ENCODE measurements around the gene LAMB4.

Gene LAMB4

DNA sequence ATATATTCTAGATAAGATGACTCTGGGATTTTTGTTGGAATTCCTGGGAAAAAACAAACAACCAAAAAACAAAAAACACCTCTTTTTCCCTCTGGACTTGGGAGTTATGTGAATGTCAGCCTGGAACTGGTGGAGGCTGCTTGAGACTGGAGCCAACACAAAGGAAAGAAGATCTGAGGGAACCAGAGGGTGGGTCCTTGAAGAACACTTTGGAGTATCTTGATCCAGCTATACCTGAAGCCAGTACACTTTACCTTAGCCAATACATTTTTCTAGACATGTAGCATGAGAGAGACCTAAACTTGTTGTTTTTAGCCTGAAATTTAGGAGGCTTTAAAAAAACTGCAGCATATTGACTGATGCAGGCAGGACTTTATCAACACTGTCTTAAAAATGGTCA is 121.3 kb downstream of the LAMB4 start:
- DNase-seq = no peak

DNA sequence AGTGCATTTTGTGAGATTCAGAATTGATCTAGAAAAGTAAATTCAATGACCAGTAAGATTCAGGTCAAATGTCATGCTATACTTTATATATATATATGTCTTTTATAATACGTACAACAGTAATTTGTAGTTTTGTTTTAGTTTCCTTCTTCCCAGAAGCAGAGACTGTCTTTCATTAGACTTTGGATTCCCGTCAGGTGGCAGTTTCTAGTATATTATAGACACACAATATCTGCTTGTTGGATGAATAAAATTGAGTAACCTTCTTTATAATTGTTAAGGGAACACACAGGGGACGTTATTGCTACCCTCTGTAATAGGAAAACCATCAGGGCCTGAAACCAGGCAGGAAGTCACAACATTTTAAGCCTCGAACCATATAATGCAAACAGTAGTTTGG is 121.9 kb downstream of the LAMB4 start:
- no peak for DNase-seq

DNA sequence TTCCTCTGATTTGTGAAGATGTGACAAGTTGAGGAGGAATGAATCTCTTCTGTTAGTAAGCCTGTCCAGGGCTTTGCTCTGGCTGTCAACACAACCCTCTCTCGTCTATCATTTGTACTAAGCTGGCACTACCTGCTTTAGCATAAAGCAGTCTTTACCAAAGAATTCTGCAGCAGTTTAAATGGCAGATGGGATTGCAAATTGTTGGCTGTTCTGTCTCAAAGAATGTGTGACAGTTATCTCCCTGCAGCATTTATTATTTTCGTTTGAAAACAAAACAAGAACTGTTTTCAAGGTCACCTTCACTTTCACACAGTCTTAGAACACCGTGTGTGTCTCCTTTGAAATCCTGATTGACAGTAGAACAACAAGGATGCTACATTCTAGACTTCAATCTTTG is 122.4 kb downstream of the LAMB4 start:
- DNase-seq = no peak

DNA sequence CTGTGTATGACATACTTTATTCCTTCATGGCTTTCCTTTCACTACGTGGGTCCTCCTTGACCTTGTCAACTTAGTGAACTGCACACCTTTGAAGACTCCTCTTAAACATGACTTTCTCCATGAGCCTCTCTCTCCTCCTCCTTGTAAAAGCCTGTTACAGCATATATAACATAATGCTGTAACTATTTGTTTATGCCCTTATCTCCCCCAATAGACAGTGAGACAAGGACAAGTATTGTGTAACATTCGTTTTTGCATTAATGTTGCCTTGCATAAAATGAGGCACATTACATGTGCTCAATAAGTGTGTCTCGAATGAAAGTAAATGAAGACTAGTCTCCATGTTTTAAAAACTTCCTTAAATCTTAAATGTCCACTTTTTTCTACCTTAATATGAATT is 122.9 kb downstream of the LAMB4 start:
- no peak for DNase-seq

DNA sequence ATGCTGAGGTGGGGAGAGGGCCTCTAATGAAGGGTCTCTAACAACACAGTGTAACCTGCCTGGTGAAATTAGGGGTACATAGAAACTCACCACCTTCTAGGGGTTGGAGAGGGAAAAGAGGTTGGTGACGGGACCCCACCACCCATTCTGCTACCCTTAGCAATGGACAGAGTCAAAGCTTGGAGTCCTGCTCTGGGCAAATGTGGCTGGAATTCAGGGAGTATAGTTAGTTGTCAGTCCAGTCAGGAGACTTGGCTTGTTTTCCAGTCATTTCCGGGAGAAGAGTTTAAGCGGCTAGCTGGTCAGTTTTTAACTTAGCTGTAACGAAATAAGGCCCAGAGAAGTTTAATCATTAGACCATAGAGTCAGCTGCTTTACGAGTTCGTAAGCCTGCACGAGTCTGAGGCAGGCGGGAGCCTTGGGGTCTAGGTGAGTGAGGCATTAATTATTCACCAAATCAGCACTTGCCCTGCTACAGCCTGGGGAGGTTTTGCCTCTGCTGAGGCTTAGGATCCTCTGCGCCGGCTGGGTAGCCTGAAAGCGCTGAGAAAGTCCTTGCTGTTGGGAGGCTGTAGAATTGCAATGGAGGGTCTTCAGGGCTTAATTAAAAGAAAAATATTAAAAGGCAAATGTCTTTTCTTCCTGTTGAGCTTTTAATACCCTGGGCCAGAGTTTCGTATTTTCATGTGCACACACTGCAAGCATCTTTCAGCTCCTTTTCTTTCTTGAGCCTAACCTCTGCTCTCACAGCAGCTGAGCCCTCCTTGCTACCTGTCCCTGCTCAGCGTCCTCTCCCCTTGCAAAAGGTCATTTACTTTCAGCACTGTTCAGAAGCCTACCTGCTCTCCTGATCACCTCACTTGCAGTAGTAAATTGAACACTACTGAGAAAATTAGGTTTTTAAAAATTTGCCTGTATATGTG is 125.7 kb downstream of the LAMB4 start:
- no peak for DNase-seq

DNA sequence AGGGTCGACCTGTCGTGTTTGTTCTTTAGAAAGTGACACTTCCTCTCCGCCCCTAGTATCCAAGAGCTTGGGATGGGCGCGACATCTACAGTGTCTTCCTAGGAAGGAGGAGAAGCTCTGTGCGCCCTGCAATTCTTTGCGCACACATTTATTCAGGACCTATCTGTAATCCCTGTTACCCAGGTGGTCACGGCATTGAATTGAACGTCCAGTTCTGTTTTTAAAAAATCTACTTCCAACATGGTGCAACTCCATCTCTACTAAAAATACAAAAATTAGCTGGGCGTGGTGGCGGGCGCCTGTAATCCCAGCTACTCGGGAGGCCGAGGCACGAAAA is 126.6 kb downstream of the LAMB4 start:
- no peak for DNase-seq

DNA sequence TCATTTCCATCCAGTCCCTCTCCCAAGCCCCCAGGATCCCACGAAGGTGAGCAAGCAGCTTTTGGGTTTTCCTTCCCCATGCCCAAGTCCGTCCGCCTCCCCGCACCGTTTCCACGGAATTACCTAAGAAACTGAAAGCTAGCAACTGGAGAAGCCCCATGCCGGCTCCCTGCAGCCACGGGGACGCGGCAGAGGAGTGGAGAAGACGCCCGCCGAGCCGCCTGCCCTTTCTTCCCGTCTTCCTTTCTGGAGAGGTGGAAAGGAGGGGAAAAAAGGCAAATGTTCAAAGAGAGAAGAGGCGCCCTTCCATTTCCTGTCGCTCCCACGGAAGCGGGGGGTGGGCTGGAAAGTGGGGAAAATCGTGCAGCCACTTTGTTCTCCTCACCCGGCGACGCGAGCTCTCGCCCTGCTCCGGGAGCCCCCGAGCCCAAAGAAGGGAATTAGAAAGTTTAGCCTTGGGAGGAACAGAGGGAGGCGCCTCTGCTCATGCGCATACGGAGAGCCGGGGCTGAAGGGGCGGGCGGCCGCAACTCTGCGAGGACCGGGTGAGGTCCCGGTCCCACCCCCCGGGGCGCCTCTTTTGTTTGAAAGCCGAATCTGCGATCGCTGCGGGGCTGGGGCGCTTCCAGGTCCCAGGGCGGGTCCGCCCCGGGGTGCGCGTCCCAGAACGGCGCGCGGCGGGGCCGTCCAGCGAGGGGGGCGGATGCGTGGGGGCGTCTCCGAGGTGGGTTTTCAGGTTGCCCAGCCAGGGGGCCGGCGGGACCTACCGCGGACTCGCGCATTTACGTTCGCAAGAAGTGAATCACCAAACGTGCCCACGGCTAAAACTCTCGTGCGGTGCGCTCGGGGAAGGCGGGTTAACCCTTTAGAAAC is 127.2 kb downstream of the LAMB4 start, which contains the start of gene LAMB1:
Gene LAMB1 (minus strand): TSS at position 436 of the 873 bp plus-strand sequence. CDS start 276 bp downstream, at position 160.
- no peak for DNase-seq

DNA sequence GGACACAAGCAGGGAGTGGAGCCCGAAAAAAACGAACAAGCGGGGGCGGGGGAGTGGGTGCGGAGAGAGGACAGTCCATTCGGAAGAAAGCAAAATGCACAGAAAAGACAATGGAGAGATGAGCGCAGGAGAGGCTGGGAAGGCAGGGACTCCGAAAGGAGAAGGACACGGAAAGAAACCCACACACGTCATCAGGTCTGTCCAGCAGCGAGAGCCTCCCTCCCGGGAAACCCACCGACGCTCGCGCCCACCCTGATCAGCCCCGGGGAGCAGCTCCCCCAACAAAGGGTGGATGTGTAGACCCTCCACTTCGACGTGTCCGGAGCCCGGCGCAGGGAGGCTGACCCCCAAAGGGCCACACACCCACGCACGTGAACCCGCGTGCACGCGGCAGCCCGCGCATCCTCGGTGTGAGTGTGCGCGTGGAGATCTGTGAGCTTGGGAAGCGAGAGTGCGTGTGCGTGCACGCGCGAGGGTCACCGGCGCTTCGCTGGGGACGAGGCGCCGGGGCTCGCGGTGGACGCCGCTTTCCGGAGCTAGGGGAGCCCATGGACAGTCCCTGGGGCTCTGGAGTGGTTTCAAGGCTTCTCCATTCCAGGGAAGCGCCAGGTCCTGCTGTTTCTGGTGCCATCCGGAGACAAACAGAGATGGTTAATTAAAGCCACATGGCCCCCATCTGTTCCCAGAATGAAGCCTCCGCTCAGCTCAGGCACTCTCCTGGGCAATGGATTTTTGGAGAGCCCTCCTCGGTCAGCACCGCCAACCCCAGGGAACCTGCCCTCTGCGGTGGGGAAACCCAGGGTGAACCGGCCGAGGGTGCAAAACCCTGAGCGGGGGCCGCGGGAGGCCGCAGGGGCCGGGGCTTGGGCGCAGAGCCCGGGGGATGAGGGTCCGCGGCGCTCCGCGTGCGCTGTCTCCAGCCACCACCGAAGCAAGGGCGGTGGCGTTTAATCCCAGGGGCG is 128.1 kb downstream of the LAMB4 start:
- DNase-seq = no peak

DNA sequence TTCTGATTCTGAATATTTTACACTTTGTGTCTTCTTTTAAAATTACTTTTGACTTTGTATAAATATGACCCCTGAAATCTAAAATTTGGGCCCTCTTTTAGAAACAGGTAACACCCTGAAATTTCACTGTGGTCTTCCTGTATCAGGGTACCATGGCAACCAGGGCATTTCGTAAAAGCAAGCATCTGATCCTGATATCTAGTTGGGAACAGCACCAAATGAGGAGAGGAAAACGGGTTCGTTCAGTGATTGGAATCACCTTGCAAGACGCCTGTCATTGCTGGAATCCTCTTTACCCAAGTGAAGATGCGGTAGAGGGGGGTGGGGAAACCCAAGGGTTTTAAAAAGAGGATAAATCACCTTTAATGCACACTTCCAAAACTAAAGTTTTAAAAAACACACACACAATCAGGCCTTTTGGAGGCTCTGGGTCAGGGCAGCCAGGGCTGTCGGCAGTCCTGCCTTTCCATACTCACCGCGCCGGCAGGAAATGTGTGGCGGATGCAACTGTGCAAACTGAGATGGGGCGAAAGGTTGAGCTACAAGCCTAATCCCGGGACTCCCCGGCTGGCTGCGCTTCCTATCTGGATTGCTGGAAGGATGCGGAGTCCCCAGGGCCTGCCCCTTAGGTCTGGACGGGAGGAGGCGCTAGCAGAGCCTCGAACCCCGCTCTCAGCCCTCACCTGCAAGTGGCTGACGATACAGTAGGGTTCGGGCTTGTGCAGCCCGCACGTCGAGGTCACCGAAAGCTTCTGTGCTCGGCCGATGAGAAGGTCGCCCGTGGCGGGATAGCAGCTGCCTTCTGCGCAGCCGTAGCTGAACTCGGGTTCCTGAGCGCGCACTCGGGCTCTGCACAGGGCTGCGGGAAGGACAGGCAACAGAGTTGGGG is 129.0 kb downstream of the LAMB4 start:
- no peak for DNase-seq

DNA sequence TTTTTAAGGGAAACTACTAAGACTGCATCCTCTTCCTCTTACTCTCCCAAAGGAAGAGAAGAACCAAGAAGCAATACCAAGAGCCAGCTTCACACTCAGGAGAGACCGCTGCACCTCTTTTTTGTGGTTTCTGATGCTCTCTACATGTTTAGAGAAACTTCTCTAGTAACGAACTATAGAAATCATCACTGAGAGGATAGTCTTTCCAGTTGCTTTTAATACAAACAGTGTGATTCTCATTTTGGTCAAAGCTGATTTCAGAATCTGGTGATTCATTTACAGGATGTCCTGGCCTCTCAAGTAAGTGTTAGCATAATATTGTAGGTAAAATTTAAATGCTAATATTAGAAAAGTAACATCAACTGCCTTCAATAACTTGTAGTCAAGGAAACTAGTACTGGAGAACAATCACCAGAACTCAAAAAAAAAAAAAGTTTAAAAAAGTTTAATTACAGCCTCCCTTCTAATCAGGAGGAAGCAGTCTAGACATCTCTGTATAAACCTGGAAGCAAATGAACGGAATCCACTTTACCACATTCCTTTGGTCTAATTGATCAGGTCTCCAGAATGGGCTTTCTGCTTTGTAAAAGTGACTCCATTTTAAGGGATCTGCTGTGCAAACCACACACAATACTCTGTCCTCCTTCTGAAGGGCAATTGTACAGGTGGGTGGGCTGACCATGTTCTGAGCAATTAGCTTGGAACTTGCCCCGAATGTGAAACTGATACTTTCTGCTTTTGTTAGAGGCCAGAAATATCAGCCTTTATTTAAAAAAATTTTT is 130.2 kb downstream of the LAMB4 start:
- DNase-seq = no peak

DNA sequence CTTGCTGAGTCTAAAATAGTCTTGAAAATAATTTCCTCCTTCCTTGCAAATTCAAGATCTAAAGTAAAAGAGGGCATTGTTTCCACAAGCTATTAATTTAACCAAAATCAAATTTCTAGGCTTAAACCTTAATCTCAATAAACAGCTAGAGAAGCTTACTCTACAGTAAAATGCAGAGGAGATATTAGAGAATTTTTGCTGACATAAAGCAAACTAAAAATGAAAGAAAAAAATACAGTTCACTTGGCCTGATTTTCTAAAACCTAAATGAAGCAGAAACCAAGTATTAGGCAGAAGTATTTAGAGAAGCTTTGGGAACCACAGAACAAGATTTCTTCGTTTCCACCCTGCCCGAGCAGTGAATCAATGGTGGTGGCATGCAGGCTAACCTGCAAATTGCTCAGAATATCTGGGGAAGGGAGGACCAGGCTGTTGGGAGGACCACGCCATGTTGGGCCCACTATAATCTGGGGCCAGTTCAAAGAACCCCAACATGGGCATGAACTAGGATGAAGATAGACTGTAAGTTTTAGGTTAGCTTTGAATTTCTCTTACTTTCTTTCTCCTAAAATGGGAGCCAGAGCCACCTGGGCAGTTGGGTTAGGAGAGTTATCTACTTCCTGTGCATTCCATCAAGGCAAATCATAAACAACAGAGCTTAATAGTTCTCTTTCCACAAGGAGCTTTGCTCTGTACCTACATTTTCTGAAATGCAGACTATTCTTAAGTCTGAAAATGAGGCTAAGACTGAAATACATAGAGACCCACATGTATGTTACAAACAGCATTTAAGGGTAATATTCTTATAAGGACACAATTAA is 131.3 kb downstream of the LAMB4 start:
- no peak for DNase-seq

DNA sequence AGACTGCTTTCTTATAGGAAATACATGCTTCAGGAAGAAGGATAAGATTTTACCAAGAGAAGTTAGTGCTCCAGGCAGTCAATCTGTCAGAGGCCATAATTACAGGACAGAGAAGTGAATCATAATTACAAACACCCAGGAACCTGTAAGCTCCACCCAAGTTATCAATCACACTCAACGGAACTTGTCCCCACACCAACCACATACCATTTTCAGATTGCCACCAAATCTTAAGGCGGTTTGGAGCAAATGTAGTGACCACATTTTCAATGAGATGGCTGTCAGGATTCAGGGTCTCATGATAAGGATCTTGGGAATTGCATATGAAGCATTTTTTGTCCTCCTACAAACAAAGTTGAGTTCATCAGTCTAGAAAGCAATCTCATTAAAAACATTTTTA is 132.0 kb downstream of the LAMB4 start:
- no peak for DNase-seq

DNA sequence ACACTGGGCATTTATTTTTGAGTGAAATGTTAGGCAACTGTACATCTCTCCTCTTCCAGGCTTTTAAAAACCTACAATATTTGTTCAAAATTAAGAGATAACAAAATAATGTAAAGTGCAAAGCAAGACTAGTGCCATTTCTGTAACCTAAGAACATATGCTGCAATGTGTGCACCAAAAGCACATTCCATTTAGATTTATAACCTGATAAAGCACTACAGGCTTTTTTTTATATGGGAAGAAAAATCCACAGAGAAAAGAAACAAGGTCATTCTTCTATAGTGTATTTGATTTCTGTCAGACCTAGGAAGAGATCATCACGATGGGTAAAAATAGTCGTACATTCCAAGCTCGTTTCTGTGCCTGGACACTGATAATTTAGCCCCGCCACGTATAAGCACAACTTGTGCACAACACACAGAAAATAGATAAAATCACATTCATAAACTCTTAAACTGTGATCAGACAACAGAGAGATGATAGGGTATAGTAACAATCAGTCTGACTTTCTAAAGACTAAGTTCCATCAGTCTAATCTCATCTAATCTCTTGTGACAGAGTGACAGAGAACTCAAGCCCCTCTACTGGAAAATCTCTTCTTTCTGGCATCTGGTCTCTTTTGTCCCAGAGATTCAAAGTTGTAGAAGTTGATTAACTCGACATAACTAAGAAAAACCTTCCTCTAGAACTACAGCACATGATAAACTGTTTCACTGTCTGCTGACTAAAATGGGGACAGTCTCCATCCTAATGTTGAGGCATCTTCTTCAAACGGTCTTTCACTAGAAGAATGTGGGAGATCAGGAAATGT is 133.9 kb downstream of the LAMB4 start:
- DNase-seq = no peak

DNA sequence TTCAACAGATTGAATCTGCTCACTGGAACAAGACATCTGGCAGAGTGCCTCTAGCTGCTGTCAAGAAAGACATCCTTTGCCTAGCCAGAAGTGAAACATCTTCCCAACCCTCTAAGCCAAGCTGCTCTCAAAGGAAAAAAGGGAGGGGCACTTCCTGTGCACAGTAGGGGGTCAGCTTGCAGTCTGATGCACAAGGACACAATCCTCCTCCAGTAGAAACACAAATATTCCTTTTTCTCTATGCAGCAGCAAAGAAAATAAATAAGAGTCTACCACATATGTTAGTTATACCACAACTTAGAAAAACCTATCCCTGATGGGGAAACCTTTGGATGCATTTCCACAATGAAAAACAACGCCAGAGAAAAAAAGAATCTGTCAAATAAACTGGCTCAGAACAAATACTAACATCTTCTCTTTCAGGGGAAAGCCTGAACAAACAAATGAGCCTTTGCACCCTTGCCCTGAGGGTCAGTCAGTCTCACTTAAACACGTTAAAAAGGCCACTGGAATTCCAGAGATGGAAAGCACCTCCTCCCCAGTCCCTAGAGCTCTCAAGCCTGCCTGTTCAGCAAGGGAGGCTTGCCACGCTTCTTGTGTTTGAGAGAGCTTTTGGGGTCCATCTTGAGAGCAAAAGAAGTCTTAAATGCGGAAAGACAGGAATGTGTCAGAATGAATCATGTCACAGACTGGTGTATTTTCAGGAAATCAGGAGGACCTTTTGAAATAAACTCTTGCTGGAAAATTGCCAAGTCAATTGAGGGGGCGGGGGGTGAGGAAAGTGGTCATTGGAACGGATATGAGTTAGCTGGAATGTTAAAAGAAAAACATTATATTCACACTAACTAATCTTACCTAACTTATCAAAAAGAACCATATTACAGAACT is 134.7 kb downstream of the LAMB4 start:
- no peak for DNase-seq

DNA sequence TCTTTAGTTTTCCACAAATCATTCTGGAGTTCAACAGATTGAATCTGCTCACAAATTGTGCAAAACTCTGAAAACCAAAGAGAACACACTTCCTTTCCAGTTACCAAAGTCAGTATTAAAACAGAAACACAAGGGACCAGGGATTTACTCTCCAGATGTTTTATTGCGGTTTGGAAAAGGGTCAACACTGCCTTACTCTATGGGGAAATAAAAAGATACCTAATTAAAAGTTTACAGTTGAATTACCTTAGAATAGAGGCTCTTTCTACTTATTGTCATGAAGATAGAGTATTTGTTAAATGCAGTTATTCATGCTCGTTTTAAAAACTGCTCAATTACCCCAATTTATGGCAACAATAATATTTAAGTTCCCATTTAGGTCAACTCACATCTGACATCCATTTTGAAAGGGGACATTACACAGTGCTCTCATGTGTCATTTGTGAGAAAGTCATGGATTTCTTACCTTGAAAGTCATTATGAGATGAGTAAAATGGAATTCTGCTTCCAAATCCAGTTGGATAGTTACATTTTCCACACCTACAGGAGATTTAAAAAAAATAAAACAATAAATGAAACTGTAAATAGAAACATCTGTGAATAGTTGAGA is 135.6 kb downstream of the LAMB4 start:
- no peak for DNase-seq

DNA sequence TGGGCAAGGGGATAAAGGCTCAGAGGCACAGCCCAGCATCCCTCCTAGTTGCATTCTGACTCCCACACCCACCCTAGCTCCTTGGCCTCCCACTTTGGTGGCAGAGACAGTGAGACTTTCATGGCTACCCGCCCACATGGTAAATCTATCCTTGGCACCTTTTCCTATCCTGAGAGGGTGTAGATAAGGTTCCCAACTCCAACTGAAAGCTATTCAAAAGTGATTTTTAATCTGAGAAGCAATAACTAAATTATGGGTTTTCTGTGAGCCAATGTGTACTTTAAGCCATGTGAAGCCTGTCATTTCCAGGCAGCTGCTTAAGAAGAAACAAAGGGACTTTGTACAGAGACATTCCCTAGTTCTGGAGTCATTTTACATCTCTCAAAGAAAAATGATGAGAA is 136.3 kb downstream of the LAMB4 start:
- no peak for DNase-seq

DNA sequence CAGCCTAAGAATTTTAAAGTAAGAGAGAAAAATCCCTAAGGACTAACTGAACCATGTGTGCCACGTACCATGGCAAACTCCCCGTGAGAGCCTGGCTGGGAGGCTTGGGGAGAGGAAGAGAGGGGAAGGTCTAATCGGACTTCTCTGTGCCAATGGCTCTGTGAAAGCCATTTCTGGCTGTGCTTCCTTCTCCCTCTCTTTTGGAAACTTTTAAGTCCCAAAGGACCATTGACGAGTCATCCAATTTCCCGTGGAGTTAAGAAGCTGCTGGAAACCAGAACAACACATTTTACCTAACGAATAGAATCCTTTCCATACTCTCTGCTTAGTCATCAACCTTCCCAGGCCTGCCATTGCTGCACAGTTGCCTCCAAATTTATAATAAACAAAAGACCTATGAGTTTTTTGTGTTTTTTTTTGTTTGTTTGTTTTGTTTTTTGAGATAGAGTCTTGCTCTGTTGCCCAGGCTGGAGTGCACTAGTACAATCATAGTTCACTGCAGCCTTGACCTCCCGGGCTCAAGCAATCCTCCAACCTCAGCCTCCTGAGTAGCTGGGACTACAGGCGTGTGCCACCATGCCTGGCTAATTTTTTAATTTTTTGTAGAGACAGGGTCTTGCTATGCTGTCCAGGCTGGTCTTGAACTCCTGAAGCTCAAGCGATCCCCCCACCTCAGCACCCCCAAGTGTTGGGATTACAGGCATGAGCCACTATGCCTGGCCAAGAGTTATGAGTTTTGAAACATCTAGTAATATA is 140.4 kb downstream of the LAMB4 start:
- no peak for DNase-seq

All from CD4-positive, alpha-beta T cell treated with Interleukin-17A for 4 hours (primary cell).